Fibroblast of lung (primary cell): Measurements from ENCODE around the gene SIPA1L3. TPM values are rescaled to one million over a fixed set of nuclear protein-coding genes. Genes with fewer than 3 reads are reported as not detected.

Experiments
- DNase-seq, 2 donors: peaks; one replicate each; pipeline versions ENCODE4 v3.0.0 to v3.0.0-alpha.2; 2010; ENCODE audit warnings: low read depth in 2 of 2
- H2AFZ ChIP-seq: 2 replicates; pipeline ENCODE4 v1.5.1; 2012; ENCODE audit warnings: low read length, control low read depth, inconsistent platforms
- H3K27ac ChIP-seq: 2 replicates; pipeline ENCODE4 v1.5.1; 2011; ENCODE audit warnings: low read length, control low read depth; ENCODE audit not compliant: insufficient read depth
- H3K27me3 ChIP-seq: 2 replicates; pipeline ENCODE4 v1.5.1; 2011; ENCODE audit warnings: mild to moderate bottlenecking, low read length; ENCODE audit not compliant: control insufficient read depth, insufficient read depth
- H3K36me3 ChIP-seq: 2 replicates; pipeline ENCODE4 v1.5.1; 2011; ENCODE audit warnings: low read length; ENCODE audit not compliant: control insufficient read depth, insufficient read depth
- H3K4me1 ChIP-seq: 2 replicates; pipeline ENCODE4 v1.5.1; 2011; ENCODE audit warnings: low read length; ENCODE audit not compliant: control insufficient read depth, insufficient read depth; ENCODE audit errors: extremely low read depth
- H3K4me2 ChIP-seq: 2 replicates; pipeline ENCODE4 v1.5.1; 2011; ENCODE audit warnings: low read length, control low read depth; ENCODE audit not compliant: insufficient read depth; ENCODE audit errors: extremely low read depth
- H3K4me3 ChIP-seq, 4 experiments: fragments of 200-600 bp in 1 of 4; sonication (generic) in 1 of 4; replicated peaks in 1 of 4; 2 replicates each; pipeline ENCODE4 v1.5.1; 2011 to 2016; ENCODE audit warnings: low read length in 4 of 4, low read depth in 3 of 4, mild to moderate bottlenecking in 3 of 4, control low read depth in 2 of 4, inconsistent platforms in 1 of 4, mixed read lengths in 1 of 4; ENCODE audit not compliant: insufficient read depth in 1 of 4; ENCODE audit errors: control extremely low read depth in 1 of 4
- H3K79me2 ChIP-seq: 2 replicates; pipeline ENCODE4 v1.5.1; 2012; ENCODE audit warnings: mild to moderate bottlenecking, low read length, inconsistent platforms; ENCODE audit not compliant: control insufficient read depth, insufficient read depth
- H3K9ac ChIP-seq: 2 replicates; pipeline ENCODE4 v1.5.1; 2011; ENCODE audit warnings: mild to moderate bottlenecking, low read length, control low read depth; ENCODE audit not compliant: insufficient read depth
- H3K9me3 ChIP-seq: 2 replicates; pipeline ENCODE4 v1.5.1; 2012; ENCODE audit warnings: low read depth, low read length; ENCODE audit not compliant: control insufficient read depth, insufficient read depth
- H4K20me1 ChIP-seq: 2 replicates; pipeline ENCODE4 v1.5.1; 2011; ENCODE audit warnings: low read length; ENCODE audit not compliant: control insufficient read depth, insufficient read depth; ENCODE audit errors: extremely low read depth
- CTCF ChIP-seq, 2 donors: IDR thresholded peaks in 1 of 2; conservative IDR thresholded peaks in 1 of 2; 1 replicate in 1 of 2; 2 replicates in 1 of 2; pipeline ENCODE4 v1.5.1; 2011 to 2012; ENCODE audit warnings: low read length in 2 of 2, control low read depth in 1 of 2, inconsistent platforms in 1 of 2, low read depth in 1 of 2, mild to moderate bottlenecking in 1 of 2
- EZH2 ChIP-seq: IDR thresholded peaks from 2 replicates; pipeline ENCODE4 v1.5.1; 2012; ENCODE audit warnings: low read length, control low read depth, mild to moderate bottlenecking; ENCODE audit errors: missing control alignments
- polyA plus RNA-seq, 2 donors: library from polyadenylated mRNA; depleted of rRNA in 1 of 2; stranded (reverse) in 1 of 2; unstranded in 1 of 2; fragments of >200 nt; gene quantifications; 2 replicates each; pipeline ENCODE4 v1.2.1, GENCODE V29; 2011 to 2012; ENCODE audit warnings: missing spikeins in 1 of 2
- total RNA-seq: library from RNA; depleted of rRNA; stranded (reverse); fragments of >200 nt; gene quantifications from 2 replicates; pipeline ENCODE4 v1.2.1, GENCODE V29; 2014

Gene SIPA1L3
- total and polyA plus RNA-seq, 2 donors (not counting 1 experiment from before 2014, with no cell fraction given) = 3.7 to 10.1 TPM

- H3K4me2 ChIP-seq = no peak overlapping the region
- no peak overlapping the region for H3K4me3 ChIP-seq
- H3K27ac ChIP-seq = no peak overlapping the region
- H3K27me3 ChIP-seq = no peaks in the 10 kb centered on the region
- no peaks in the 10 kb centered on the region for H4K20me1 ChIP-seq
- H3K4me1 ChIP-seq = peaks cover 2% of the 10 kb centered on the region
- peak overlapping the region; percentile 60 for H2AFZ ChIP-seq
- TF ChIP-seq CTCF (conservative IDR thresholded peaks at IDR 0.05 in 1 of 2, IDR thresholded peaks at IDR 0.05 in 1 of 2; ENCODE audit: low read depth in 1 of 2, low read length in 2 of 2) = peak; percentile 83 to 87
- TF ChIP-seq EZH2 = no peak
- DNase-seq = peak; percentile 40 to 75
- H3K36me3 ChIP-seq = no peaks in the 10 kb centered on the region
- H3K79me2 ChIP-seq = no peaks in the 10 kb centered on the region
- H3K9me3 ChIP-seq = no peaks in the 10 kb centered on the region
- no peak overlapping the region for H3K9ac ChIP-seq
These were observed 326.8 kb downstream of the SIPA1L3 start for GRCh38 chr19:38233740-38234251.

- no peaks in the 10 kb centered on the region for H3K9me3 ChIP-seq
- TF ChIP-seq CTCF (conservative IDR thresholded peaks at IDR 0.05 in 1 of 2, IDR thresholded peaks at IDR 0.05 in 1 of 2; ENCODE audit: low read depth in 1 of 2, low read length in 2 of 2) (no peak), EZH2 (no peak)
- no peak overlapping the region for H2AFZ ChIP-seq
- H3K9ac ChIP-seq = no peak overlapping the region
- H3K27me3 ChIP-seq = no peaks in the 10 kb centered on the region
- no peaks in the 10 kb centered on the region for H3K36me3 ChIP-seq
- H3K4me2 ChIP-seq = no peak overlapping the region
- H3K4me1 ChIP-seq = no peaks in the 10 kb centered on the region
- no peaks in the 10 kb centered on the region for H3K79me2 ChIP-seq
- H3K4me3 ChIP-seq = no peak overlapping the region
- H4K20me1 ChIP-seq = no peaks in the 10 kb centered on the region
- DNase-seq = no peak
- H3K27ac ChIP-seq = no peak overlapping the region
These were observed 327.6 kb downstream of the SIPA1L3 start for GRCh38 chr19:38234615-38235014.

GRCh38 chr19:38239816-38240215 is 332.8 kb downstream of the SIPA1L3 start:
- Histone ChIP-seq H3K4me3 (no peak overlapping the region), H3K27me3 (no peaks in the 10 kb centered on the region), H3K4me2 (no peak overlapping the region), H3K79me2 (no peaks in the 10 kb centered on the region), H4K20me1 (no peaks in the 10 kb centered on the region), H3K36me3 (no peaks in the 10 kb centered on the region), H3K9ac (no peak overlapping the region), H3K4me1 (no peaks in the 10 kb centered on the region), H3K9me3 (no peaks in the 10 kb centered on the region), H2AFZ (no peak overlapping the region), H3K27ac (no peak overlapping the region)
- DNase-seq = no peak
- TF ChIP-seq CTCF (conservative IDR thresholded peaks at IDR 0.05 in 1 of 2, IDR thresholded peaks at IDR 0.05 in 1 of 2; ENCODE audit: low read depth in 1 of 2, low read length in 2 of 2) (no peak), EZH2 (no peak)
